ENCODE measurements around the gene ARHGAP5.
A peak's percentile ranks its signal among the peaks of the same experiment; 100 is the strongest.

ARHGAP5 gene

DNA sequence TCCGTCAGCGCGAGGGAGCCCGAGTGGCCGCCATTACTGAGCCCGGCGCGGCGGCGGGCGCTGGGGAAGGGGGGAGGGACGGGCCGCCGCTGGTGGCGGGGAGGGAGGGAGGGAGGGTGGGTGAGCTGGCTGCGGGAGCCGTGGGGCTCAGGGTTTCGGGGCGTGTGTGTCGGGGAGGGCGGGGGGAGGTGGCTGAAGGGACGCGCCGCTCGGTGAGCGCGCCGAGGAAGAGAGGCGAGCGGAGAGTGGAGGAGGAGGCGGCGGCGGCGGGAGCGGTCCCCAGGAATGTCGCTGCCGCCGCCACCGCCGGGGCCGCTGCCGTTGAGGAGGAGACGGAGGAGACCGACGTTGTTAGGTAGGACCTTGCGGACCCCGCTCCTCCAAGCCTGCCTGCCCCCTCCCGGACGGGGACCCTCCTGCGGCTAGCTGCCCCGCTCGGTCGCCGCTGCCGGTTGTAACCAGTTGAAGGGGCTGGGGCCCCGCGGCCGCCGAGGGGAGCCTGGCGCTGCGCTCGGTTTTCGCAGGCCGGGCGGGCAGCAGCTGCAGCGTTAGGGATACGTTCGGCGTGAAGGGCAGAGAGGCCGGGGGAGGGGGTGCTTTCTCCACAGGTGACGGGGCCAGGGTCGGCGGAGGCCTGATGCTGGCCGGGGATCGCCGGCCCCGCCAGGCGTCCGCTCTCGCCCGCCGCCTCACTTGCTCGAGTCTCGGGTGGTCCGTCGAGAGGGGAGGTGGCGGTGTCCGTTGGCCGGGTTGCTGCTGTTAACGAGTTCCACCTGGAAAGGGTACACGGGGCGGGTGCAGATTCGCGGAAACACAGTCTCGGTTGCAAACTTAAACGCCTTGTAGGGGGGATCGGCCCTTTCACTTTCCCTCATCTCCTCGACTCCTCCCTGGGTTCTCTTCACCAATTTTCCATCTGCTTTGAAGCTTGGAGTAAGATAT, at the start of gene ARHGAP5:
ARHGAP5 (plus strand) TSS at position 224 of the 942 bp plus-strand sequence. CDS start 13,366 bp downstream, outside the sequence.
- DNase-seq, result peak; percentile 88

DNA sequence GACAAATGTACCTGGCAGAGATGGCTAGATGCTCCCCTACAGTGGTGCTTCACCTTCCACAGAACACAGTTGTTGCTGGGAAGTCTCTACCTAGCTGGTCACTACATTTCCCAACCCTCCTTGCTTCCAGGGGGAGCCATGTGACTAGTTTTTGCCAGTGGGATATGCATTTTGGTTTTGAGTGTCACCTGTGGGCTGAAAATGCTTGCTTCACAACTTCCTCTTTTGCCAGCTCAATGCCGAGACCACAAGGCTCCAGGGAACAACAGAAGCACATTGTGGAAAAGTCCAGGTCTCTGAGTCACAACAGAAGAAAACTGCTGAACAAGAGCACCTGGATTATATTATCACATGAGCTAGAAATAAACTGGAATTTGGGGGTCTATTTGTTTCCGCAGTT, 48.5 kb upstream of the ARHGAP5 start:
- DNase-seq, result no peak

DNA sequence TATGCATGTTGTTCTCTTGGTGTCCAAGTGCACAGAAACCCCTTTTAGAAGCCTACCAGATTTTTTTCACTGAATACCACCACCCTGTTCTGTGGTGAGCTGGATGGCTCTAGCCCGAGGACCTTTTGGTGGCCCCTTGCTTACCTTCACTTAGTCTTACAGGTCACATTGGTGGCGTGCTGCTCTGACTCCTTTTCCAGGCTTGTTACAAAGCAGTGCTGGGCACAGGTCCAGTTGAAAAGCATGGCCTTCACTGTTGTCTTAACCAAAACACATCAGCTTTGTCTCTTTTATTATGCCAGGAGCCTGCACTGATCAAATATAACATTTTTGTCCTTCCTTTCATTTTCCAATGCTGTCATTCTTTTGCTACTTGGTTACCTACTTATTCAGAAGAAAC, 43.6 kb upstream of the ARHGAP5 start:
- DNase-seq, result no peak

DNA sequence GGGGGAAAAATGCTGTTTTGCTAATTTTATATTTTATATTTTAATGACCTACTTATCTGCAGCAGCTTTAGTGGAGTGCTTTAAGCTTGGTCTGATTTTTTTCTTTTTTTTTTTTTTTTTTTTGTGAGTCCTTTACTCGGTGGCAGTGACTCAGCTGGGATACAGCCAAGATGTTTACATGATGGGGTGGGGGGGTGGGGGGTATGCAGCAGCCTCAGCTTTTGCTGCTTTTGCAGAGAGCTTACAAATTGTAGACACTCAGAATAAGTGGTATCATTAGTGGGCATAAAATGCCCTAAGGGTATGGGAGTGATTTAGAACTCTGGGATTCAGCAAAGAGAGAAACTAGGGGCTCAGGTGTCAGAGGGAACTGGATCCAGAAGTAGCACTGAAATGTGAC, 38.2 kb upstream of the ARHGAP5 start:
- DNase-seq, result peak; percentile 24

- no peak for DNase-seq
These were observed 37.6 kb upstream of the ARHGAP5 start for GRCh38 chr14:32039401-32040030.

DNA sequence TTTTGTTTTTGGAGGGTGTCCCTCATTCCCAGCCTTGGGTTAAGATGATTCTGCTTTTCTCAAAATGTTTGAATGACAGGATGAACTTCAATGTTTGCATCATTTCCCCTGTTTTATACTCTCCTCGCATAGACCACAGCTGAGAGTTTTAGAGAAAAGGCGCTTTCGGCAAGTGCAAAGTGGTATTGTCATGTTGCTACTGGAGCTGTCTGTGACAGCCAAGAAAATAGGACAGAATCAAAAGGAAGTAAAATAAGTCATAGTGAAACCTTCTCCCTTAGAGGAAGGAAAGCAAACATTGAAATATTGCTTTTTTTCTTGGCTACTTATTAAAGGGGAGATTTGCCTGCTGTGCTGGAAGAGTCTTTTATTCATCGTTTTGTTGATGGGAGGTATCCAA, 33.5 kb upstream of the ARHGAP5 start:
- no peak for DNase-seq

DNA sequence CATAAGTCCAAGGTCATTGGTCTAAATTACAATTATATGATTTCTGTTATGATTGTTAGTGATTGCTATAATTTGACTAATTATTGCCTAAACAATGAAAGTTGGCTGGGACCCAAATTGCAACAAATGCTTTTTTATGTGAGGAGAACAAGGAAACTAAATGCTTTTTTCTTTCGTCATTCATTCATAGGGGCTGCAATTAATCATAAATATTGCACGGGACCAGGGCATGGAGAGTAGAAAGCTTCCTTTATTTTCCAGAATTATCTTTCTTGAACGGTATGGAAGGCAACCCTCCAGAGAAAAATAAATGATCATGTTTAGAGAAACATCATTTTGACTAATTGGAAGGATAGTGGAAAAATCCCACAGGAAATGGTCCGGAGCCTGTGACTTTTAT, 32.6 kb upstream of the ARHGAP5 start:
- no peak for DNase-seq

- DNase-seq, result no peak
These were observed 29.3 kb upstream of the ARHGAP5 start for GRCh38 chr14:32047791-32048190.

GRCh38 chr14:32049361-32050088, 27.6 kb upstream of the ARHGAP5 start:
- no peak for DNase-seq

DNA sequence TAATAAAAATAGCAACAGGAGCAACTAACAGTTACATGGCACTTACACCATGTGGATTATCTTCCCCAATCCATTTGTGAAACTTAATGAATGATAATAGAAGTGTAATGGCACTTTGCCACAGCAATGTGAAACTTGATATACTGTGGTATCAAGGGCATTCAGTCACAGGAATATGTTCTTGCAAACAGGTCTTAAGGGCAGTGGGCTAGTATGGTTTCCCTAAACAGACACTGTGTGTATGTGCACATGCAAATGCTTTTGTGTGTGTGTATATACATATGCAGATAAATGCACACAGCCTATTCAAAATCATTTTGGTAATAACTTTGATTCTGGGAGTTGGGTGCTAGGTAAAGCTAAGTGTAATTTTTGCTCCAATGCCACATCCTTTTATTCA, 26.2 kb upstream of the ARHGAP5 start:
- DNase-seq, result no peak

DNA sequence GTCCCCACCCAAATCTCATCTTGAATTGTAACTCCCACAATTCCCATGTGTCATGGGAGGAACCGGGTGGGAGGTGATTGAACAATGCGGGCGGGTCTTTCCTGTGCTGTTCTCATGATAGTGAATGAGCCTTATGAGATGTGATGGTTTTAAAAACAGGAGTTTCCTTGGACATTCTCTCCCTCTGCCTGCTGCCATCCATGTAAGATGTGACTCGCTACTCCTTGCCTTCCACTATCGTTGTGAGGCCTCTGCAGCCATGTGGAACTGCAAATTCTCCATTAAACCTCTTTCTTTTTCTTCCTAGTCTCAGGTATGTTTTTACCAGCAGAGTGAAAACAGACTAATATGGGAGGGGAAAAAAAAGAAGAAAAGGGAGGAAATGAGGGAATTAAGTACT, 22.6 kb upstream of the ARHGAP5 start:
- DNase-seq, result no peak

DNA sequence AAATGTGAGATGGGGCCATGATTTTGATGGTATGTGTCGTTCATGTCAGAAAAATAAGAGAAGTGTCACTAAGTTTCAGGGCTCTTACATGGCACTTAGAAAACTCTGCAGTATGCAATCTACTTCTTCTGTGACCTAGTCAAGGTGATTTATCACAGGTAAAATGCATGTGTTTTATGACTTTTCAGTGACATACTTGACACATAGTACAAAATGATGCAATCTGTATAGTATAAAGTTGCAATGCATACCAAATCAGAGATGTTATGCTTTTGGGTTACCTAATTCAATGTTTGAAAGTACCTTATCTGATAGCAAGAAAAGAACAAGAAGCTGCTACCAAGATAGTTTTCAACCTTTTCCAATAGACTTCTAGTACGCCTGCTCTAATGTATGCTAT, 21.9 kb upstream of the ARHGAP5 start:
- no peak for DNase-seq

- DNase-seq, result no peak
These were observed 17.4 kb upstream of the ARHGAP5 start for GRCh38 chr14:32059702-32060101.

- no peak for DNase-seq
These were observed 12.2 kb upstream of the ARHGAP5 start for GRCh38 chr14:32064931-32065330.

DNA sequence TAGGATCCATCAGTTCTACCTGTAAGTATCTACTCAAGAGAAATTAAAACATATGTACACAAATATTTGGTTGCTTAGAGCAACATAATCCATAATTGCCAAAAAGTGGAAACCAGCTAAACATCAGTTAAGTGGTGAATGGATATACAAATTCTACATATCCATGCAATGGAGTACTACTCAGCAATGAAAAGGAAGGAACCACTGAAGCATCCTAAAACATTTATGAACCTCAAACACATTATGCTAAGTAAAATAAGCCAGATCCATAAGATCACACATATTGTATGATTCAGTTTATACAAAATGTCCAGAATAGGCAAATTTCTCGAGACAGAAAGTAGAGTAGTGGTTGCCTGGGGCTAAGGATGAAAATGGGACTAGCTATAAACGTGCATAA, 8.4 kb upstream of the ARHGAP5 start:
- DNase-seq, result no peak

GRCh38 chr14:32070282-32070681, 6.8 kb upstream of the ARHGAP5 start:
- DNase-seq, result no peak

GRCh38 chr14:32072676-32073075, 4.4 kb upstream of the ARHGAP5 start:
- no peak for DNase-seq

GRCh38 chr14:32073537-32074189, 3.4 kb upstream of the ARHGAP5 start:
- DNase-seq, result peak; percentile 84

DNA sequence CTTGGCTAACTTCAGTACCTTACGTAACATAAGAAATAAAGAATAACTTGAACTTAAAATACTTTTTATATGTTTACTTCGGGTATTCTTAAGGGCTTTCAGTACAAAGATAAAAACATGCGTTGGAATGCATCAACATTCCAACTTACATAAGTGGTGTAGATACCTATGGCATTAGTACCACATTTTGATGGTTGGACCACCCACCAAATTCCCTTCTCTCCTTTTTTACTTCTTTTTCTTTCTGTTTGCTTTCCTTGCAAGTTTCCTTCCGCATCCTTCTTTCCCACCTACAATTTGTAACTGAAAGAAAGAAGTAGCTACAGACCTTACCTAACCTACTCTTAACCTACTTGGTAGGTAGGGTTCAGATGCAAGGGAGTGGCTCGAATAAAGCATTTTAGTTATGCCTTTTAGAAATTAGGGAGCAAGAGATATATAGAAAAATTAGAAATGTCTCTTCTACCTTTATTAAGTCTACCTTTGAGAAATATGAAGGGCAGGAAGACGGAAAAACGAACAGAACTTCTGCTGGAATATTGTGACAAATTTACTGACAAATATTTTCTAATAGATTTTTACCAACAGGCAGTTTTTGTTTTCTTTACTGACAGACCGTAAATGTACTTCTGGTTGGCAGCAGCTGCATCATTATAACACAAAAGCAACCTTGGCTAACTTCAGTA, 2.1 kb upstream of the ARHGAP5 start:
- DNase-seq, result no peak

DNA sequence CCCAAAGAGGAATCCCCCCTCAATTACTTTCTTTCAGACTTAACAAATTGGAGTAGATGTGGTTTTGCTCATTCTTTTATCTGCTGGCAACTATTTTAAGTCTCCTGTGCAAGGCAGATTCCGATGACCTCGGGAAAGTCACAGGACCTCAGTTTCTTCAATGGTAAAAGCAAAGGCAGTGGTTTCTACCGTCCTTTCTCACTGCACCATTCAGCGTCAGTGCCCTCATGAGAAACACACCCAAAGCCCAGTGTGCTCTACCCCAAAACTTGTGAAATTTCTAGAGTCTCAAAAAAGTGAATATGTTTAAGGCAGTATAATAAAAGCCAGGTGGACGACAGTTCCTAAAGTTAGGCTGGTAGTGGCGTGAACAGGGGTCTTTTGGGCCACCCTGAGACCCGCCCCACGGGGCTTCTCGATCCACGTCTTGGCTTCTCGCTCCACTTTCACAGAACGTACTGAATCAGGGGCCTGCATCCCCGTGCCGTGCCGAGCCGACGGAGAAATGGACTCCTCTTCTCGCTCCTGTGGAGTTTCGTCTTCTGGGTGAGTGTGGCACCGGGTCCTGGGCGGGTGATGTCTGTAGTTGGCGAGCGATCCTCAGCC, 1.3 kb upstream of the ARHGAP5 start:
- DNase-seq, result peak; percentile 40

- DNase-seq, result peak; percentile 97
These were observed 625 bp upstream of the ARHGAP5 start for GRCh38 chr14:32076278-32077080.

Data from DMS53 (cell line).